Erythroblast (primary cell): ENCODE results near the gene SRSF5.
"Not testable (repeated sequence)": the region's sequence is repeated elsewhere in the genome, so short reads cannot be mapped to it uniquely, and the experiment has no call there.

Experiments
- DNase-seq, 2 experiments: peaks; one replicate each; lab custom pipeline; 2025; lab: John Stamatoyannopoulos, UW
- GATA1 ChIP-seq: IDR thresholded peaks from 2 replicates; pipeline ENCODE4 v1.6.1; 2011; ENCODE audit warnings: low read depth, mild to moderate bottlenecking, control low read depth, low read length, moderate library complexity
- POLR2A ChIP-seq: IDR thresholded peaks from 2 replicates; pipeline ENCODE4 v1.6.1; 2011; ENCODE audit warnings: mild to moderate bottlenecking, low read length

Gene SRSF5

GRCh38 chr14:69766984-69767368, at the start of gene SRSF5:
TSS of gene SRSF5 (plus strand) at chr14:69767142. CDS start at chr14:69768157, 1,015 bp downstream.
- peak; percentile 100 for TF ChIP-seq POLR2A
- TF ChIP-seq GATA1, result no peak
- DNase-seq, result peak; percentile 97 to 98

GRCh38 chr14:69718614-69719013, 48.3 kb upstream of the SRSF5 start:
- not testable (repeated sequence) for DNase-seq

GRCh38 chr14:69719501-69719951, 47.4 kb upstream of the SRSF5 start:
- no peak for DNase-seq
- no peak for TF ChIP-seq GATA1
- no peak for TF ChIP-seq POLR2A

- no peak for DNase-seq
- TF ChIP-seq GATA1 (no peak), POLR2A (no peak)
Observed at GRCh38 chr14:69720912-69721311, 46.0 kb upstream of the SRSF5 start.

- peak; percentile 82 to 90 for DNase-seq
- TF ChIP-seq POLR2A (no peak), GATA1 (no peak)
Observed at GRCh38 chr14:69726761-69727511, 40.0 kb upstream of the SRSF5 start.

- DNase-seq, result no peak
- no peak for TF ChIP-seq POLR2A
- no peak for TF ChIP-seq GATA1
Observed at GRCh38 chr14:69727860-69728259, 39.1 kb upstream of the SRSF5 start.

- not testable (repeated sequence) for DNase-seq
Observed at GRCh38 chr14:69731919-69732598, 34.9 kb upstream of the SRSF5 start.

- not testable (repeated sequence) for DNase-seq
Observed at GRCh38 chr14:69736405-69736804, 30.5 kb upstream of the SRSF5 start.

GRCh38 chr14:69741055-69741454, 25.9 kb upstream of the SRSF5 start:
- DNase-seq, result no peak
- TF ChIP-seq GATA1, result no peak

- TF ChIP-seq POLR2A, result no peak
- TF ChIP-seq GATA1, result no peak
- DNase-seq, result peak in 1 of 2 experiments; percentile 24
Observed at GRCh38 chr14:69749956-69750355, 17.0 kb upstream of the SRSF5 start.

- no peak for DNase-seq
- TF ChIP-seq GATA1, result no peak
- TF ChIP-seq POLR2A, result no peak
Observed at GRCh38 chr14:69750495-69750894, 16.4 kb upstream of the SRSF5 start.

GRCh38 chr14:69752773-69753172, 14.2 kb upstream of the SRSF5 start:
- DNase-seq, result no peak
- no peak for TF ChIP-seq POLR2A
- no peak for TF ChIP-seq GATA1

- DNase-seq, result peak; percentile 31 to 42
- TF ChIP-seq GATA1, result no peak
- no peak for TF ChIP-seq POLR2A
Observed at GRCh38 chr14:69753860-69754259, 13.1 kb upstream of the SRSF5 start.

- no peak for TF ChIP-seq POLR2A
- no peak for TF ChIP-seq GATA1
- peak; percentile 73 to 91 for DNase-seq
Observed at GRCh38 chr14:69754487-69754886, 12.5 kb upstream of the SRSF5 start.

- TF ChIP-seq GATA1, result no peak
- no peak for TF ChIP-seq POLR2A
- DNase-seq, result no peak
Observed at GRCh38 chr14:69755296-69755695, 11.6 kb upstream of the SRSF5 start.
